Measurements from ENCODE around the gene COG2. TPM values are rescaled to one million over a fixed set of nuclear protein-coding genes. Genes with fewer than 3 reads are reported as not detected.

Gene COG2
- total and polyA plus RNA-seq, 2 of the 13 experiments (the other 11 are each of a cell fraction or from before 2014, with no cell fraction given), result 16.8 to 36.3 TPM

- peak; percentile 88 for TF ChIP-seq HNF4A (CRISPR knock-in tag; IDR thresholded peaks at IDR 0.05)
- peak; percentile 87 for TF ChIP-seq ZNF609 (CRISPR knock-in tag; IDR thresholded peaks at IDR 0.05; ENCODE audit: borderline replicate concordance)
- no peak for TF ChIP-seq ZNF446 (CRISPR knock-in tag; IDR thresholded peaks at IDR 0.05)
- no peak for TF ChIP-seq KAT7 (CRISPR knock-in tag; IDR thresholded peaks at IDR 0.05; ENCODE audit: borderline replicate concordance)
- TF ChIP-seq FOXJ3 (CRISPR knock-in tag; IDR thresholded peaks at IDR 0.05; ENCODE audit: borderline replicate concordance), result peak; percentile 84; the same call in 1 of the 2 replicates
- TF ChIP-seq ELF4 (CRISPR knock-in tag; IDR thresholded peaks at IDR 0.05; ENCODE audit: borderline replicate concordance), result no peak
- peak; percentile 87 for TF ChIP-seq BCL6 (CRISPR knock-in tag; IDR thresholded peaks at IDR 0.05)
- no peak for TF ChIP-seq ZNF460 (CRISPR knock-in tag; IDR thresholded peaks at IDR 0.05; ENCODE audit: borderline replicate concordance)
- no peak for TF ChIP-seq SYNCRIP (IDR thresholded peaks at IDR 0.05; ENCODE audit: insufficient read depth, low read depth, low read length)
- TF ChIP-seq AFF4 (CRISPR knock-in tag; IDR thresholded peaks at IDR 0.05), result no peak
- TF ChIP-seq JUN (CRISPR knock-in tag; IDR thresholded peaks at IDR 0.05), result peak; percentile 45; the same call in 1 of the 2 replicates
- no peak for TF ChIP-seq IRF9 (CRISPR knock-in tag; IDR thresholded peaks at IDR 0.05; ENCODE audit: borderline replicate concordance)
- TF ChIP-seq SKI (IDR thresholded peaks at IDR 0.05; ENCODE audit: partially characterized antibody), result no peak
- TF ChIP-seq REST (IDR thresholded peaks at IDR 0.05; ENCODE audit: borderline replicate concordance in 1 of 2, low read depth in 1 of 2, low read length in 2 of 2), result 0 out of 4 replicates have a peak, but pooled peaks of 1 of the 2 experiments have one; percentile 34
- peak; percentile 59; the same call in 1 of the 2 replicates for TF ChIP-seq TSC22D2 (CRISPR knock-in tag; IDR thresholded peaks at IDR 0.05; ENCODE audit: borderline replicate concordance)
These were observed 2.5 kb upstream of the COG2 start (continued) for GRCh38 chr1:230639714-230640209.
